DND-41 (cell line): Measurements from ENCODE around the gene CMTR1.

Source experiments
- EZH2 ChIP-seq: IDR thresholded peaks from 3 replicates; pipeline ENCODE4 v1.6.1; 2012; ENCODE audit warnings: borderline replicate concordance, low read depth, mild to moderate bottlenecking, moderate library complexity, low read length, inconsistent platforms; ENCODE audit not compliant: severe bottlenecking
- TF ChIP-seq, protein P1 (sequence below): IDR thresholded peaks from 2 replicates; pipeline ENCODE4 v1.5.1; 2012; ENCODE audit warnings: borderline replicate concordance, low read length, moderate library complexity, mild to moderate bottlenecking; ENCODE audit not compliant: poor library complexity, severe bottlenecking; ENCODE audit errors: extremely low read depth

DNA sequence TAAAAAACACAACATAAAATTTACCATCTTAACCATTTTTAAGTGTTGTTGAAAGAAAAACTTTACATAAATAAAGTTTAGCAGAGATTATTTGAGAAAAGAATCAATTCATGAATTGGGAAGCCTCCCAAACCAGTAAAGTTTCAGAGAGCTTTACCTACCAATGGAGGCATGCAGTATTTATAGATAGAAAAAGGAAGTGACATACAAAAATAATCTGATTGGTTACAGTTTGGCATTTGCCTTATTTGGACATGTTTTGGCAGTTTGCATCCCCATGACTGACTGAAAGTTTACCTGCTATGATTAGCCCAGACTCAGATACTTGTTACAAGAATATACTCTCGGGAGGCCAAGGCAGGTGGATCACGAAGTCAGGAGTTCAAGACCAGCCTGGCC is 3.7 kb upstream of the CMTR1 start:
- TF ChIP-seq, protein P1, sequence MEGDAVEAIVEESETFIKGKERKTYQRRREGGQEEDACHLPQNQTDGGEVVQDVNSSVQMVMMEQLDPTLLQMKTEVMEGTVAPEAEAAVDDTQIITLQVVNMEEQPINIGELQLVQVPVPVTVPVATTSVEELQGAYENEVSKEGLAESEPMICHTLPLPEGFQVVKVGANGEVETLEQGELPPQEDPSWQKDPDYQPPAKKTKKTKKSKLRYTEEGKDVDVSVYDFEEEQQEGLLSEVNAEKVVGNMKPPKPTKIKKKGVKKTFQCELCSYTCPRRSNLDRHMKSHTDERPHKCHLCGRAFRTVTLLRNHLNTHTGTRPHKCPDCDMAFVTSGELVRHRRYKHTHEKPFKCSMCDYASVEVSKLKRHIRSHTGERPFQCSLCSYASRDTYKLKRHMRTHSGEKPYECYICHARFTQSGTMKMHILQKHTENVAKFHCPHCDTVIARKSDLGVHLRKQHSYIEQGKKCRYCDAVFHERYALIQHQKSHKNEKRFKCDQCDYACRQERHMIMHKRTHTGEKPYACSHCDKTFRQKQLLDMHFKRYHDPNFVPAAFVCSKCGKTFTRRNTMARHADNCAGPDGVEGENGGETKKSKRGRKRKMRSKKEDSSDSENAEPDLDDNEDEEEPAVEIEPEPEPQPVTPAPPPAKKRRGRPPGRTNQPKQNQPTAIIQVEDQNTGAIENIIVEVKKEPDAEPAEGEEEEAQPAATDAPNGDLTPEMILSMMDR: no peak
- no peak for TF ChIP-seq EZH2
